Progenitor cell of endocrine pancreas (in vitro differentiated cells): Measurements from ENCODE around the gene IL12RB1. TPM values are rescaled to one million over a fixed set of nuclear protein-coding genes. Genes with fewer than 3 reads are reported as not detected.

Source experiments
- DNase-seq: peaks from one replicate; pipeline ENCODE4 v3.0.0; 2021; ENCODE audit warnings: low spot score; ENCODE audit not compliant: unreplicated experiment
- H3K27ac Mint-ChIP-seq: 2 replicates; pipeline ENCODE4 v1.8.0; 2021; ENCODE audit warnings: mild to moderate bottlenecking, moderate library complexity, mixed read lengths
- H3K27me3 Mint-ChIP-seq: 2 replicates; pipeline ENCODE4 v1.8.0; 2021; ENCODE audit warnings: mixed read lengths
- H3K36me3 Mint-ChIP-seq: 2 replicates; pipeline ENCODE4 v1.8.0; 2022; ENCODE audit warnings: mixed read lengths; ENCODE audit not compliant: insufficient read depth
- H3K4me1 Mint-ChIP-seq: 2 replicates; pipeline ENCODE4 v1.8.0; 2021; ENCODE audit warnings: low read depth, mixed read lengths
- H3K4me3 Mint-ChIP-seq: 2 replicates; pipeline ENCODE4 v1.8.0; 2021; ENCODE audit warnings: low read depth, mild to moderate bottlenecking, moderate library complexity, mixed read lengths
- H3K9me3 Mint-ChIP-seq: 2 replicates; pipeline ENCODE4 v1.8.0; 2021; ENCODE audit warnings: low read depth, mixed read lengths
- CTCF ChIP-seq: fragments of 200-600 bp; sonication (generic); IDR thresholded peaks from one replicate; pipeline ENCODE4 v1.5.0; 2021; ENCODE audit warnings: antibody characterized with exemption, mild to moderate bottlenecking; ENCODE audit not compliant: unreplicated experiment
- total RNA-seq: library from RNA; stranded (reverse); gene quantifications from 2 replicates; pipeline ENCODE4 v1.2.1, GENCODE V29; 2021

IL12RB1 gene
- total RNA-seq, 1 donor from 2014 or later, result not detected

- no peak overlapping the region for H3K4me3 Mint-ChIP-seq
- H3K36me3 Mint-ChIP-seq, result no peaks in the 10 kb centered on the region
- peaks cover 11% of the 10 kb centered on the region for H3K27me3 Mint-ChIP-seq
- no peak overlapping the region for H3K27ac Mint-ChIP-seq
- no peaks in the 10 kb centered on the region for H3K9me3 Mint-ChIP-seq
- peak; percentile 91 for TF ChIP-seq CTCF
- DNase-seq, result peak; percentile 87
- H3K4me1 Mint-ChIP-seq, result peaks cover 14% of the 10 kb centered on the region
These were observed 26.3 kb upstream of the IL12RB1 start for GRCh38 chr19:18112989-18113478.

- H3K4me3 Mint-ChIP-seq, result peak overlapping the region; percentile 72
- H3K27me3 Mint-ChIP-seq, result peaks cover 11% of the 10 kb centered on the region
- no peaks in the 10 kb centered on the region for H3K9me3 Mint-ChIP-seq
- H3K36me3 Mint-ChIP-seq, result no peaks in the 10 kb centered on the region
- TF ChIP-seq CTCF, result no peak
- DNase-seq, result no peak
- H3K4me1 Mint-ChIP-seq, result peaks cover 10% of the 10 kb centered on the region
- H3K27ac Mint-ChIP-seq, result no peak overlapping the region
These were observed 24.0 kb upstream of the IL12RB1 start for GRCh38 chr19:18110609-18111232.

- peak overlapping the region; percentile 72 for H3K4me3 Mint-ChIP-seq
- no peaks in the 10 kb centered on the region for H3K36me3 Mint-ChIP-seq
- no peak for TF ChIP-seq CTCF
- H3K27me3 Mint-ChIP-seq, result peaks cover 11% of the 10 kb centered on the region
- DNase-seq, result no peak
- H3K9me3 Mint-ChIP-seq, result no peaks in the 10 kb centered on the region
- peaks cover 10% of the 10 kb centered on the region for H3K4me1 Mint-ChIP-seq
- no peak overlapping the region for H3K27ac Mint-ChIP-seq
These were observed 23.2 kb upstream of the IL12RB1 start for GRCh38 chr19:18109733-18110608.

GRCh38 chr19:18109341-18109732 is 22.6 kb upstream of the IL12RB1 start:
- Mint-ChIP-seq H3K4me3 (peak overlapping the region; percentile 72), H3K4me1 (peaks cover 10% of the 10 kb centered on the region), H3K9me3 (no peaks in the 10 kb centered on the region), H3K27ac (no peak overlapping the region), H3K27me3 (peaks cover 11% of the 10 kb centered on the region), H3K36me3 (no peaks in the 10 kb centered on the region)
- DNase-seq, result no peak
- no peak for TF ChIP-seq CTCF

- peaks cover 11% of the 10 kb centered on the region for H3K27me3 Mint-ChIP-seq
- DNase-seq, result no peak
- H3K9me3 Mint-ChIP-seq, result no peaks in the 10 kb centered on the region
- peak overlapping the region; percentile 72 for H3K4me3 Mint-ChIP-seq
- no peaks in the 10 kb centered on the region for H3K36me3 Mint-ChIP-seq
- TF ChIP-seq CTCF, result no peak
- no peak overlapping the region for H3K27ac Mint-ChIP-seq
- peaks cover 10% of the 10 kb centered on the region for H3K4me1 Mint-ChIP-seq
These were observed 22.2 kb upstream of the IL12RB1 start for GRCh38 chr19:18108897-18109296.
